IPS DF 6.9 (cell line): Measurements from ENCODE around the gene CFD.
"Not testable (repeated sequence)": the region's sequence is repeated elsewhere in the genome, so short reads cannot be mapped to it uniquely, and the experiment has no call there.

Experiments used
- DNase-seq: peaks from one replicate; pipeline ENCODE4 v3.0.0-alpha.2; 2013; ENCODE audit warnings: low read depth, low spot score
- H3K27ac ChIP-seq: one replicate; pipeline ENCODE4 v1.5.1; 2013; ENCODE audit warnings: low read length, control low read depth
- H3K27me3 ChIP-seq: 2 replicates; pipeline ENCODE4 v1.6.1; 2013; ENCODE audit warnings: mild to moderate bottlenecking, low read length; ENCODE audit not compliant: control insufficient read depth, insufficient read depth
- H3K36me3 ChIP-seq: 2 replicates; pipeline ENCODE4 v1.6.1; 2013; ENCODE audit warnings: low read length; ENCODE audit not compliant: control insufficient read depth, insufficient read depth
- H3K4me1 ChIP-seq: 2 replicates; pipeline ENCODE4 v1.6.1; 2013; ENCODE audit warnings: low read length; ENCODE audit not compliant: control insufficient read depth, insufficient read depth
- H3K4me3 ChIP-seq: 2 replicates; pipeline ENCODE4 v1.5.1; 2013; ENCODE audit warnings: mild to moderate bottlenecking, low read length
- H3K9me3 ChIP-seq: 2 replicates; pipeline ENCODE4 v1.6.1; 2013; ENCODE audit warnings: low read length, inconsistent platforms; ENCODE audit not compliant: control insufficient read depth, insufficient read depth
- WGBS: extraction: QIAGEN DNeasy Blood & Tissue Kit; methylation state at CpG from one replicate; pipeline ENCODE4 v1.1.7; 2013; ENCODE audit warnings: mixed read lengths, missing lambda C conversion rate; ENCODE audit not compliant: insufficient read length, insufficient coverage; 5-methylcytosine and 5-hydroxymethylcytosine counted together

CFD gene

DNA sequence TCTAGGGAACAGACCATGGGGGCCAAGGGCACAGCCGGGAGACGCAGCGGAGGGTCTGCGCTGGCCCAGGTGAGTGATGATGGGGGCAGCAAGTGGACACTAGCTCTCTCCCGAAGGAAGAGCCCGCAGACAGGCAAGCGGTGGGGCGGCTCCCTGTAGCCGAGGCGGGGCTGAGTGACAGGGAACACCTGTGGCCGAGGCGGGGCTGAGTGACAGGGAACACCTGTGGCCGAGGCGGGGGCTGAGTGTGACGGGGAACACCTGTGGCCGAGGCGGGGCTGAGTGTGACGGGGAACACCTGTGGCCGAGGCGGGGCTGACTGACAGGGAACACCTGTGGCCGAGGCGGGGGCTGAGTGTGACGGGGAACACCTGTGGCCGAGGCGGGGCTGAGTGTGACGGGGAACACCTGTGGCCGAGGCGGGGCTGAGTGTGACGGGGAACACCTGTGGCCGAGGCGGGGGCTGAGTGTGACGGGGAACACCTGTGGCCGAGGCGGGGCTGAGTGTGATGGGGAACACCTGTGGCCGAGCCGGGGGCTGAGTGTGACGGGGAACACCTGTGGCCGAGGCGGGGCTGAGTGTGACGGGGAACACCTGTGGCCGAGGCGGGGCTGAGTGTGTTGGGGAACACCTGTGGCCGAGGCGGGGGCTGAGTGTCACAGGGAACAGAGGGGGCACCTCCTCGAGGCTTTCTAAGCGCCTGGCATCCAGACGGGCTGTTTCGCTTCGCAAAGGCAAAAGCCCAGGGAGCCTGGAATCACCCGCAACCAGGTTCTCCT, 32.1 kb downstream of the CFD start:
- H3K36me3 ChIP-seq = peaks cover 14% of the 10 kb centered on the region
- H3K4me3 ChIP-seq, H3K27me3 ChIP-seq, H3K9me3 ChIP-seq, DNase-seq, H3K27ac ChIP-seq, H3K4me1 ChIP-seq: not testable (repeated sequence)
- no CpG with 5 or more reads among the region's 50 CpGs for WGBS

DNA sequence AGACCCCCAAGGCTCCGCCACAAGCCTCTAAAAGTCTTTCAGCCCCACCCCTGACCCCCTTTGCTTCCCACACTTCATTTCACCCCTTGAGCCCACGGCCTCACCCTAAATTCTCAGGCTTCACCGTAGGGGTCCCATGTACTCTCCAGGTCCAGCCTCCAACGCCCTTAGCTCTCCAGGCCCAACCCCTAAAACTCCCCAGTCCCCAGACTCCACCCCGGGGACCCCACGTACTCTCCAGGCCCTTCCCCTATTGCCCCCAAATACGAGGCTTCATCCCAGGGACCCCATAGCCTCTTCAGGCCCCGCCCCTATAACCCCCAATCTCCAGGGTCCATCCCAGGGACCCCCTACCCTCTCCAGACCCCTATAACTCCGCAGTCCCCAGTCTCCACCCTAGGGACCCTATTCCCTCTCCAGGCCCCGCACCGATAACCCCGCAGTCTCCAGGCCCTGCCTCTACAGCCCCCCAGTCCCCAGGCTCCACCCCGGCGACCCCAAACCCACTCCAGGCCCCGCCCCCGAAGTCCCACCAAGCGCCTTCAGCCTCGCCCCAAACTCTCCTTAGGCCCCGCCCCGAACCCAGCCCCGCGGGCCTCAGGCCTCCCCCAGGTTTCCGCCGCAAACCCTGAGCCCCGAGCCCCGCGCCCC, 32.9 kb downstream of the CFD start:
- H3K27ac ChIP-seq = no peak overlapping the region

GRCh38 chr19:892894-893689, 33.6 kb downstream of the CFD start, which contains the start of the genes MED16 and RNU6-9:
Gene MED16 (minus strand): TSS chr19:893187. CDS start chr19:891131, 2,056 bp downstream.
Gene RNU6-9 (plus strand): TSS chr19:893484.
- Histone ChIP-seq H3K9me3 (no peaks in the 10 kb centered on the region), H3K36me3 (peaks cover 14% of the 10 kb centered on the region), H3K27me3 (no peaks in the 10 kb centered on the region), H3K4me1 (no peaks in the 10 kb centered on the region), H3K27ac (no peak within 1 kb of the TSS), H3K4me3 (peak within 1 kb of the TSS; percentile 100)
- no CpG with 5 or more reads among the region's 69 CpGs for WGBS
- DNase-seq = no peak

More for the DNA sequence above, 32.9 kb downstream of the CFD start:
- Histone ChIP-seq H3K36me3 (peaks cover 14% of the 10 kb centered on the region), H3K4me3 (peak overlapping the region; percentile 100; the same call in 1 of the 2 replicates), H3K9me3 (no peaks in the 10 kb centered on the region), H3K4me1 (no peaks in the 10 kb centered on the region), H3K27me3 (no peaks in the 10 kb centered on the region)
- WGBS = no CpG with 5 or more reads among the region's 27 CpGs
- DNase-seq = no peak

GRCh38 chr19:896434-896833, 37.0 kb downstream of the CFD start:
- H3K36me3 ChIP-seq = peaks cover 3% of the 10 kb centered on the region; the same call in 1 of the 2 replicates
- no peaks in the 10 kb centered on the region for H3K9me3 ChIP-seq
- no peaks in the 10 kb centered on the region for H3K27me3 ChIP-seq
- H3K4me1 ChIP-seq = peaks cover 4% of the 10 kb centered on the region; the same call in 1 of the 2 replicates
- no peak for DNase-seq
- no peak overlapping the region for H3K27ac ChIP-seq
- H3K4me3 ChIP-seq = no peak overlapping the region
- WGBS = no CpG with 5 or more reads among the region's 10 CpGs

GRCh38 chr19:896999-897398, 37.5 kb downstream of the CFD start:
- H3K4me1 ChIP-seq = peaks cover 4% of the 10 kb centered on the region; the same call in 1 of the 2 replicates
- no peak for DNase-seq
- H3K9me3 ChIP-seq = no peaks in the 10 kb centered on the region
- H3K27me3 ChIP-seq = no peaks in the 10 kb centered on the region
- no CpG with 5 or more reads among the region's 11 CpGs for WGBS
- no peak overlapping the region for H3K4me3 ChIP-seq
- H3K36me3 ChIP-seq = peaks cover 3% of the 10 kb centered on the region; the same call in 1 of the 2 replicates
- no peak overlapping the region for H3K27ac ChIP-seq

GRCh38 chr19:897442-898039, 38.1 kb downstream of the CFD start:
- no peaks in the 10 kb centered on the region for H3K9me3 ChIP-seq
- H3K27ac ChIP-seq = no peak overlapping the region
- H3K27me3 ChIP-seq = no peaks in the 10 kb centered on the region
- no CpG with 5 or more reads among the region's 26 CpGs for whole genome bisulfite sequencing
- H3K36me3 ChIP-seq = peaks cover 3% of the 10 kb centered on the region; the same call in 1 of the 2 replicates
- H3K4me3 ChIP-seq = no peak overlapping the region
- H3K4me1 ChIP-seq = peaks cover 4% of the 10 kb centered on the region; the same call in 1 of the 2 replicates
- no peak for DNase-seq

- H3K27ac ChIP-seq = no peak overlapping the region
- no CpG with 5 or more reads among the region's 20 CpGs for WGBS
- DNase-seq = no peak
Measured at GRCh38 chr19:898663-899062, 39.2 kb downstream of the CFD start.

GRCh38 chr19:899336-900042, 40.0 kb downstream of the CFD start:
- Histone ChIP-seq H3K9me3 (no peaks in the 10 kb centered on the region), H3K27ac (no peak overlapping the region), H3K27me3 (no peaks in the 10 kb centered on the region), H3K4me1 (peaks cover 4% of the 10 kb centered on the region; the same call in 1 of the 2 replicates), H3K36me3 (peaks cover 3% of the 10 kb centered on the region; the same call in 1 of the 2 replicates), H3K4me3 (no peak overlapping the region)
- WGBS = no CpG with 5 or more reads among the region's 32 CpGs
- DNase-seq = no peak

More at GRCh38 chr19:898663-899062, 39.2 kb downstream of the CFD start:
- H3K36me3 ChIP-seq = peaks cover 3% of the 10 kb centered on the region; the same call in 1 of the 2 replicates
- no peaks in the 10 kb centered on the region for H3K27me3 ChIP-seq
- H3K4me3 ChIP-seq = no peak overlapping the region
- H3K9me3 ChIP-seq = no peaks in the 10 kb centered on the region
- H3K4me1 ChIP-seq = peaks cover 4% of the 10 kb centered on the region; the same call in 1 of the 2 replicates

- Histone ChIP-seq H3K27me3 (no peaks in the 10 kb centered on the region), H3K4me1 (peaks cover 4% of the 10 kb centered on the region; the same call in 1 of the 2 replicates), H3K27ac (no peak overlapping the region), H3K9me3 (no peaks in the 10 kb centered on the region), H3K36me3 (peaks cover 3% of the 10 kb centered on the region; the same call in 1 of the 2 replicates), H3K4me3 (no peak overlapping the region)
- WGBS = no CpG with 5 or more reads among the region's 15 CpGs
- no peak for DNase-seq
Measured at GRCh38 chr19:900043-900301, 40.5 kb downstream of the CFD start.
